HEK293 (cell line): Measurements from ENCODE around the gene METTL16.

ENCODE experiments used
- CTCF ChIP-seq: fragments of 450-650 bp; formaldehyde crosslinking; IDR thresholded peaks from 2 replicates; pipeline ENCODE4 v1.5.1; 2016; ENCODE audit warnings: missing biosample characterization, missing genetic modification characterization
- YY1 ChIP-seq: fragments of 450-650 bp; formaldehyde crosslinking; IDR thresholded peaks from 2 replicates; pipeline ENCODE4 v1.5.1; 2018; ENCODE audit warnings: missing biosample characterization, missing genetic modification characterization
- ZFP3 ChIP-seq: fragments of 450-650 bp; formaldehyde crosslinking; IDR thresholded peaks from 2 replicates; pipeline ENCODE4 v1.5.1; 2016; ENCODE audit warnings: low read depth, missing biosample characterization, missing genetic modification characterization
- ZNF473 ChIP-seq: fragments of 450-650 bp; formaldehyde crosslinking; IDR thresholded peaks from 2 replicates; pipeline ENCODE4 v1.5.1; 2017; ENCODE audit warnings: missing biosample characterization, missing genetic modification characterization
- ZNF76 ChIP-seq: fragments of 450-650 bp; formaldehyde crosslinking; IDR thresholded peaks from 2 replicates; pipeline ENCODE4; 2016; ENCODE audit warnings: low read depth, missing biosample characterization, missing genetic modification characterization, borderline replicate concordance
- ZSCAN4 ChIP-seq: fragments of 450-650 bp; formaldehyde crosslinking; IDR thresholded peaks from 2 replicates; pipeline ENCODE4 v1.5.1; 2017; ENCODE audit warnings: missing biosample characterization, missing genetic modification characterization
- TF ChIP-seq, protein P1 (sequence below): fragments of 450-650 bp; formaldehyde crosslinking; IDR thresholded peaks from 2 replicates; pipeline ENCODE4 v1.5.1; 2016; ENCODE audit warnings: missing biosample characterization, missing genetic modification characterization
- TF ChIP-seq, protein P2 (sequence below): IDR thresholded peaks from 2 replicates; pipeline ENCODE4 v1.6.1; 2011; ENCODE audit warnings: mild to moderate bottlenecking, low read depth, low read length, borderline replicate concordance

- TF ChIP-seq CTCF (tag by site-specific recombination) (no peak), YY1 (tag by site-specific recombination) (no peak), ZFP3 (tag by site-specific recombination) (no peak), ZNF76 (tag by site-specific recombination) (no peak), ZNF473 (tag by site-specific recombination) (no peak), ZSCAN4 (tag by site-specific recombination) (no peak)
- TF ChIP-seq, protein P1, sequence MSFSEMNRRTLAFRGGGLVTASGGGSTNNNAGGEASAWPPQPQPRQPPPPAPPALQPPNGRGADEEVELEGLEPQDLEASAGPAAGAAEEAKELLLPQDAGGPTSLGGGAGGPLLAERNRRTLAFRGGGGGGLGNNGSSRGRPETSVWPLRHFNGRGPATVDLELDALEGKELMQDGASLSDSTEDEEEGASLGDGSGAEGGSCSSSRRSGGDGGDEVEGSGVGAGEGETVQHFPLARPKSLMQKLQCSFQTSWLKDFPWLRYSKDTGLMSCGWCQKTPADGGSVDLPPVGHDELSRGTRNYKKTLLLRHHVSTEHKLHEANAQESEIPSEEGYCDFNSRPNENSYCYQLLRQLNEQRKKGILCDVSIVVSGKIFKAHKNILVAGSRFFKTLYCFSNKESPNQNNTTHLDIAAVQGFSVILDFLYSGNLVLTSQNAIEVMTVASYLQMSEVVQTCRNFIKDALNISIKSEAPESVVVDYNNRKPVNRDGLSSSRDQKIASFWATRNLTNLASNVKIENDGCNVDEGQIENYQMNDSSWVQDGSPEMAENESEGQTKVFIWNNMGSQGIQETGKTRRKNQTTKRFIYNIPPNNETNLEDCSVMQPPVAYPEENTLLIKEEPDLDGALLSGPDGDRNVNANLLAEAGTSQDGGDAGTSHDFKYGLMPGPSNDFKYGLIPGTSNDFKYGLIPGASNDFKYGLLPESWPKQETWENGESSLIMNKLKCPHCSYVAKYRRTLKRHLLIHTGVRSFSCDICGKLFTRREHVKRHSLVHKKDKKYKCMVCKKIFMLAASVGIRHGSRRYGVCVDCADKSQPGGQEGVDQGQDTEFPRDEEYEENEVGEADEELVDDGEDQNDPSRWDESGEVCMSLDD (tag by site-specific recombination) = no peak
- TF ChIP-seq, protein P2, sequence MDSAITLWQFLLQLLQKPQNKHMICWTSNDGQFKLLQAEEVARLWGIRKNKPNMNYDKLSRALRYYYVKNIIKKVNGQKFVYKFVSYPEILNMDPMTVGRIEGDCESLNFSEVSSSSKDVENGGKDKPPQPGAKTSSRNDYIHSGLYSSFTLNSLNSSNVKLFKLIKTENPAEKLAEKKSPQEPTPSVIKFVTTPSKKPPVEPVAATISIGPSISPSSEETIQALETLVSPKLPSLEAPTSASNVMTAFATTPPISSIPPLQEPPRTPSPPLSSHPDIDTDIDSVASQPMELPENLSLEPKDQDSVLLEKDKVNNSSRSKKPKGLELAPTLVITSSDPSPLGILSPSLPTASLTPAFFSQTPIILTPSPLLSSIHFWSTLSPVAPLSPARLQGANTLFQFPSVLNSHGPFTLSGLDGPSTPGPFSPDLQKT = no peak
Observed at GRCh38 chr17:2508035-2508434, 3.7 kb downstream of the METTL16 start.
